Activated naive CD8-positive, alpha-beta T cell treated with anti-CD3 and anti-CD28 coated beads, Interleukin-2, amount 50 U/mL, for 16 hours (primary cell): ENCODE results near the gene C1orf226.

ENCODE experiments used
- DNase-seq: peaks from one replicate; pipeline ENCODE4 v3.0.0-alpha.2; 2020; ENCODE audit warnings: low read depth, low spot score

C1orf226 gene

DNA sequence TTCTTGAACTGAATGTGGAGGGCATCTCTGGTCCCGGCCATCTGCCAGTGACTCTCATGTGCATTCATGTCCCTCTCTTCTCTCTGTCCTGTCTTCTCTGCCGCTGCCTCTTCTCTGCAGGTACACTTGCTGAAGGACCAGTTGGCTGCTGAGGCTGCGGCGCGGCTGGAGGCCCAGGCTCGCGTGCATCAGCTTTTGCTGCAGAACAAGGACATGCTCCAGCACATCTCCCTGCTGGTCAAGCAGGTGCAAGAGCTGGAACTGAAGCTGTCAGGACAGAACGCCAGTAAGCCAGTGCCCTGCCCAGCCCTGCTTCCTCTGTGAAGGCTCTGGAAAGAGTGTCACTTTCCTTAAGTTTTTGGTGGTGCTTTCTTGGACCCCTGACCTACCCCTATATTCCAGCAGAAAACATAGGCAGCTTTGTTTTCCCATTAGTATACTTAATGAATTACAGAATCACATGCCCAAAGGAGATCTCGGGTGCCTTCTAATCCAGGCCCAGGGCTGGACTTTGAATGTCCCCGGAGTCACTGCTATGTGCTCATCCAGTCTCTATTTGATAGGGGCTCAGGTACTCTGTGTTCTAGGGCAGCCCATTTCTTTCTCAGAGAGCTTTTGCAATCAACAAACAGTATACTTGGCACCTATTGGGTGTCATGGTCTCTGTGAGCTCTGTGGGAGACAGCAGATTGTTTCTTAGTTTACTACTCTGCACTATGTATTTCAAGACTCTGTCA lies 16.1 kb upstream of the C1orf226 start:
- no peak for DNase-seq

GRCh38 chr1:162366149-162366548 lies 15.4 kb upstream of the C1orf226 start:
- no peak for DNase-seq

DNA sequence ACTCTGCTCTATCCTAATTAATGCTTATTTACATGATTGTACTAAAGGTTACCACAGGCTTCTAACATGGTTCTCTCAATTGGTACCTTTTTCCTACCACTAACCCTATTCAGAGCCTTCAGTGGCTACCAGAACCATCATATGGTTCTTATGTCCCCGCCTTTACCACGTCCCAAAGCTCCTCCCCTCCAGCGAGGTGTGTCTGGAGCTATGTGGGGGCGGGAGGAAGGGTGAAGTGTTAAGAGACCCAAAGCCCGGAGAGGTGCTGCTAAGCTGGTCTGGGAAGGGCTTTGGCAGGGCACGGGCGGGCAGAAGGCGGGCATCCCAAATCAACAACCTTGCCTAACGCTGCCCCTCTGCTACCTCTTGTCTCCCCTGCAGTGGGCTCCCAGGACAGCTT lies 14.9 kb upstream of the C1orf226 start:
- DNase-seq: no peak

DNA sequence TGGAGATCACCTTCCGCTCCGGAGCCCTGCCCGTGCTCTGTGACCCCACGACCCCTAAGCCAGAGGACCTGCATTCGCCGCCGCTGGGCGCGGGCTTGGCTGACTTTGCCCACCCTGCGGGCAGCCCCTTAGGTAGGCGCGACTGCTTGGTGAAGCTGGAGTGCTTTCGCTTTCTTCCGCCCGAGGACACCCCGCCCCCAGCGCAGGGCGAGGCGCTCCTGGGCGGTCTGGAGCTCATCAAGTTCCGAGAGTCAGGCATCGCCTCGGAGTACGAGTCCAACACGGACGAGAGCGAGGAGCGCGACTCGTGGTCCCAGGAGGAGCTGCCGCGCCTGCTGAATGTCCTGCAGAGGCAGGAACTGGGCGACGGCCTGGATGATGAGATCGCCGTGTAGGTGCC lies 14.5 kb upstream of the C1orf226 start:
- no peak for DNase-seq

- no peak for DNase-seq
Measured at GRCh38 chr1:162367772-162368171, 13.8 kb upstream of the C1orf226 start.

DNA sequence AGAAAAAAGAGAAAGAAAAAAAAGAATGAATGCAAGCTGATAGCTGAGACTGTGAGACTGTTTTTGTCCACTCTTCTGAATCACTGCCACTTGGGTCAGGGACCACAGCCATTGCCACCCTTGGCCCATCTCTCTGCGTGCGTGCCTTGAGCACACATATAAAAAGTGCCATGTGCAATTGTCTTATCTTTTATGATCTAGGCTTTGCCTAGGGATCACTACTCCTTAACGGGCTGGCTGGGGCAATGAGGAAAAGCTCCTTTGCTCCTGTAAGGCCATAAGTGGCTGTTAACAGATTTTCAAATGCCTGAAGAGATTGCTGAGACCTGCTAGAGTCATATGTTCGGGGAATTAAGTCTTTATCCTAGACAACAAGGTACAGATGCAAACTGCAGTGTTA lies 13.1 kb upstream of the C1orf226 start:
- DNase-seq: no peak

- DNase-seq: no peak
Measured at GRCh38 chr1:162369571-162369970, 12.0 kb upstream of the C1orf226 start.

GRCh38 chr1:162370161-162370560 lies 11.4 kb upstream of the C1orf226 start:
- no peak for DNase-seq

GRCh38 chr1:162370721-162371120 lies 10.8 kb upstream of the C1orf226 start:
- no peak for DNase-seq

DNA sequence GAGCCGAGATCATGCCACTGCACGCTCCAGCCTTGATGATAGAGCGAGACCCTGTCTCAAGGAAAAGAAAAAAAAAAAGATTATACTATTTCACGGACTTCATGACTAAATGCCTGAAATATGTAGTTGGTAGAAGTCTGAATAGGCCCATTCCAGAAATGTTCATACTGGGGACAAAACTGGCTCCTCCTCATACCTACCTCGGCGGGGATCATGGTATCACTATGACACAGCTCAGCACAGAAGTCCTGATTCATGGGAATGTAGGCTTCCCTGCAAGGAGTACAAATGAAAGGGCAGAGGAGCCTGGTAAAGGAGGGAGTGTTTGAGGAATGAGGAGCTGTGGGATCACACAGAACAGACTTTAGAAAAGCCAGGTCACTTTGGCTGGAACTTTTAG lies 9.9 kb upstream of the C1orf226 start:
- DNase-seq: no peak

DNA sequence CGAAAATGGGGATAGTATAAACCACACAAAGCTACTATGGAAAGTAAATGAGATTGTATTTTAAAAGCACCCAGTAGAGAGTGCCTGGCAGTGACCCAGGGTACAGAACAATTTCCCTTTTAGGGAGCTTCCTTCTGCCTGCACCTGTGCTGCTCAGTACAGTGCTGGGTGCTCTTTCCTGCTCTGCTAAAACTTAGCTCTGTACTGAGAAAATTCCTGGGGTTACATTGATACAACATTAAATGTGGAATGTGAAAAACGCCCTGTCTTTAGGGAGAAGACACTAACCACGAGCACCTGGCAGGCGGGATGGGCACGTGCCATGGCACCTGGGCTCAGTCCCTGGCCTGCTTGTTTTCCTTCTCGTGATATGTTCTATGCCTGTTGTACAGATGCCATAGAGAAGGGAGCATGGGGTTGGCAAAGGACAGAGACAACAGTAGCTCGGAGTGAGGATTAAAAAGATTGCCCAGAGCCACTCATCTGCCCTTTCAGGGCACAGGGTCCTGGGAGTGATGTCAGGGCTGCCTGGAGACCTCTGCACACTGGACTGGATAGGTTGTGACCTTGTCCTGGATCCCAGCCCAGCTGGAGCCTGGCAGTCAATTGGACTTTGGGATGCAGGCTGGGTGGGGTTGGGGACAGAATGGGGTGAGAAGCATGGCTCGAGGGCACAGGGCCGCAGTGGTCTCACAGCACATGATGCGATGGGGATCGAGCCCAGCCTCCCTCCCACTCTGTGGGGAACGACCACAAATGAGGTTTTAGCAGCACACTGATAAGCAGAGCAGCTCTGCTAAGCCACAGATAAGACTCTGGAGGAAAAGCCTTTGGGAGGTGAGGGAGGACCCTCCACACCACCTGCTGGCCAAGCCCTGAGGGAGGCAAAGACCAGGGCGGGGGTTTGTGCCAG lies 9.1 kb upstream of the C1orf226 start:
- no peak for DNase-seq

DNA sequence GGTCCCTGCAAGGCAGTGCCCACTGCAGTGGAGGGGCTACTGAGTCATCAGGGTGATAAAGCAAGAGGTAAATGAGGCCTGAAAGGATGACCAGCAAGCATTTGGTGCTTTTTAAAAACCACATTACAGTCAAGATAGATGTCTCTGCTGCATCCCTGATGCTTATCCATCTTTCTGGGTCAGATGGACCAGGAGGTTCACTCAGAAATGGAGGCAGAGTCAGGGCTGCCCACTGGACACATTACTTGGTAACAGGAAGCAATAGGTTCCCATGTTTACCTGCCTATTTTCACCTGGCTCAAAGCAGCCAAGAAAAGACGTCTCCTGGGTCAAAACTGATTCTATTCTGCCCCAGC lies 8.5 kb upstream of the C1orf226 start:
- DNase-seq: no peak

- no peak for DNase-seq
Measured at GRCh38 chr1:162373541-162374260, 7.8 kb upstream of the C1orf226 start.

GRCh38 chr1:162374406-162374805 lies 7.1 kb upstream of the C1orf226 start:
- DNase-seq: no peak

GRCh38 chr1:162375463-162375862 lies 6.1 kb upstream of the C1orf226 start:
- no peak for DNase-seq

GRCh38 chr1:162376691-162377090 lies 4.8 kb upstream of the C1orf226 start, which contains the start of gene SPATA46:
Gene SPATA46, minus strand, starts transcription at chr1:162376854. Its CDS starts 64 bp downstream, at chr1:162376790.
- no peak for DNase-seq

DNA sequence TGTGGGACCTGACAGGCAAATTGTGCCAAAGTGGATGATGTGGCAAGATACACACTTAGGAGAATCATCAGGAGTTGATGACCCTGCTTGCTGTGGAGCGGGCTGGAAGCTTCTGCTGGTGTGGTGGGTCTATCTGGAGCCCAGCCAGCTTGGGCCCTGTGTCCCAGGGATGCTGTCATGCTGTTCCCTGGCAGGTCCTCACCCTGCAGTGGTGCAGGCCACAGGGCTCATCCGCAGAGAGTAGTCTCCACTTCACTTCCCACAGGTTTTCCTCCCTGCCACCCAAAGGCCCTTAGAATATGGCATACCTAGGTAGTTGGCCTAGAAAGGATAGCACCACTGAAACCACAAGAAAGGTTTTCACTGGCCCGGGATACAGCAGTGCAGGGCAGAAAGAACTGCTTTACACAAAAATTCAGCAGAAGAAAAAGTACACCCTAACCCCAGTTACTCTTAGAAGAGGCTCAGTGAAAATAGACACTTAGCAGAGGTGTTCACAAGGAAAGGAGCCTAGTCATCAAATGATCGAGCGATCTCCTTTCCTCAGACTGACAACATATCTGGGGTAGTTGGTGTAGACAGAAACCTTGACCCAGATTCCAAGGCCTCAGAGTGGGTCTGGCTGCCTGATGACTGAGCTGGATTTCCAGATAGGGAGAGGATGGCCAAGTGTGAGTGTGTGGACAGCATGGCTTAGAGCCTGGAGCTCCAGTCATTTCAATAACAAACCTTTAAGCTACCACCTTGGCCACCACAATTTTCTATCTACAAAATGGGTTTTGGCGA lies 1.3 kb upstream of the C1orf226 start:
- DNase-seq: no peak

DNA sequence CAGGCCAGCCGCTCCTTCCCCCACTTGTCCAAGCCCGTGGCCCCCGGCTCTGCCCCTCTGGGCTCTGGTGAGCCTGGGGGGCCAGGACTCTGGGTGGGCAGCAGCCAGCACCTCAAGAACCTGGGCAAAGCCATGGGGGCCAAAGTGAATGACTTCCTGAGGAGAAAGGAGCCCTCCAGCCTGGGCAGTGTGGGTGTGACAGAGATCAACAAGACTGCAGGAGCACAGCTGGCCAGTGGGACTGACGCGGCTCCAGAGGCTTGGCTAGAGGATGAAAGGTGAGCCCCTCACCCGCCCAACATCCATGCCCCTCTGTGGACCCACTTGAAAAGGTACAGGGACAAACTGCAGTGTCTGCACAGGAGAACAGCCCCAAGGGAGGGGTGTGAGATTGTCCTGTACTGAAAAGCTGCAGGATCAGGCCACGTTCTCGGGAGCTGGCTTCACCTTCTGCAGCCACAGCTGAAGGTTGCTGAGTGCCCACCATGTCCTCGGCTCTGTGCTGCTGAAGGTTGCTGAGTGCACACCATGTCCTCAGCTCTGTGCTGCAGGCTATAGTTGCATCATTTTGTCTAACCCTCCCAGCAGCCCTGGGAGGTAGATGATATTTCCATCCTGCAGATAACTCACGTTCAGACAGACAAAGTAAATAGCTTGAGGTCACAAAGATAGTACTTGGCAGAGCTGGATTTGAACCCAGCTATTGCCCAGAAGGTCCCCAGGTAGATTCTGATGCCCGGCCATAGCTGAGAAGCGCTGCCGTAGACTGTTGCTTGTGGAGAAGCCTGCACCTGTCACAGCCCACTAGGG lies 618 bp downstream of the C1orf226 start:
- DNase-seq: no peak

DNA sequence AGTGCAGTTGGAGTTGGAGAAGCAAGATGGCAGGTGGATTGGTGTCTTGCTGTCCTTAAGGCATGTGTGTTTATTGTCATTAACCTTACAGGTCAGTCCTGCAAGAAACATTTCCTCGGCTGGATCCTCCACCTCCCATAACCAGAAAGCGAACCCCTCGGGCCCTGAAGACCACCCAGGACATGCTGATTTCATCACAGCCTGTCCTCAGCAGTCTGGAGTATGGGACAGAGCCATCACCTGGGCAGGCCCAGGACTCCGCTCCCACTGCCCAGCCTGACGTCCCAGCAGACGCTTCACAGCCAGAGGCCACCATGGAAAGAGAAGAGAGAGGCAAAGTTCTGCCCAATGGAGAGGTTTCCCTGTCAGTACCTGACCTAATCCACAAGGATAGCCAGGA lies 1.6 kb downstream of the C1orf226 start:
- no peak for DNase-seq

- DNase-seq: no peak
Measured at GRCh38 chr1:162383516-162383915, 2.0 kb downstream of the C1orf226 start.

GRCh38 chr1:162384116-162384515 lies 2.6 kb downstream of the C1orf226 start:
- no peak for DNase-seq
